Upper lobe of right lung (tissue), 1 donor: Measurements from ENCODE around the gene FJX1. TPM values are rescaled to one million over a fixed set of nuclear protein-coding genes. Genes with fewer than 3 reads are reported as not detected.
A peak's percentile ranks its signal among the peaks of the same experiment; 100 is the strongest.

Experiments used
- ATAC-seq: fragments of 200-7000 bp; cut with Tn5 transposase; one replicate; pipeline ENCODE4 v1.9.1; 2020; ENCODE audit warnings: mild to moderate bottlenecking, moderate library complexity
- DNase-seq: peaks from one replicate; pipeline ENCODE4 v3.0.0-alpha.2; 2020
- H3K27ac ChIP-seq: fragments of 200-600 bp; one replicate; pipeline ENCODE4 v1.8.0; 2022
- H3K27me3 ChIP-seq: fragments of 200-600 bp; one replicate; pipeline ENCODE4 v1.8.0; 2022; ENCODE audit warnings: mild to moderate bottlenecking
- H3K36me3 ChIP-seq: fragments of 200-600 bp; one replicate; pipeline ENCODE4 v1.8.0; 2022
- H3K4me1 ChIP-seq: fragments of 200-600 bp; one replicate; pipeline ENCODE4 v1.8.0; 2022
- H3K4me3 ChIP-seq: fragments of 200-600 bp; one replicate; pipeline ENCODE4 v1.8.0; 2022; ENCODE audit warnings: mild to moderate bottlenecking
- H3K9me3 ChIP-seq: fragments of 200-600 bp; one replicate; pipeline ENCODE4 v1.8.0; 2022
- intact Hi-C: fragments of 100-400 bp; cut with DNase I; formaldehyde crosslinking; loops from one replicate; pipeline ENCODE4 v1.11.0; 2022
- total RNA-seq: library from RNA; stranded (reverse); fragmentation: NEBNext Ultra II Directional; extraction: Animal tissue kit (Norgen Biotek cat#: 25700); gene quantifications from one replicate; pipeline ENCODE4 v1.2.1, GENCODE V29; 2021
- TF ChIP-seq, protein P1 (sequence below): fragments of 200-600 bp; IDR thresholded peaks from one replicate; pipeline ENCODE4 v1.8.0; 2022; ENCODE audit warnings: antibody characterized with exemption
- donor health status: DM: no; HTN: yes; CAD: no; lungs with severe emphysema.

The FJX1 gene
- total RNA-seq, 1 donor from 2014 or later = 5.9 TPM

GRCh38 chr11:35619855-35620640 lies 1.8 kb downstream of the FJX1 start:
- Histone ChIP-seq H3K4me3 (peak overlapping the region; percentile 59), H3K9me3 (no peaks in the 10 kb centered on the region), H3K36me3 (no peaks in the 10 kb centered on the region), H3K27ac (no peak overlapping the region), H3K27me3 (peaks cover 35% of the 10 kb centered on the region), H3K4me1 (peaks cover 19% of the 10 kb centered on the region)
- DNase-seq (no peak), ATAC-seq (no peak)
- intact Hi-C loops = loop anchor here (5.0 to 10.0 kb wide), 2 partner anchors 185 to 647 kb away; no protein-coding TSS in a partner anchor
- TF ChIP-seq, protein P1, sequence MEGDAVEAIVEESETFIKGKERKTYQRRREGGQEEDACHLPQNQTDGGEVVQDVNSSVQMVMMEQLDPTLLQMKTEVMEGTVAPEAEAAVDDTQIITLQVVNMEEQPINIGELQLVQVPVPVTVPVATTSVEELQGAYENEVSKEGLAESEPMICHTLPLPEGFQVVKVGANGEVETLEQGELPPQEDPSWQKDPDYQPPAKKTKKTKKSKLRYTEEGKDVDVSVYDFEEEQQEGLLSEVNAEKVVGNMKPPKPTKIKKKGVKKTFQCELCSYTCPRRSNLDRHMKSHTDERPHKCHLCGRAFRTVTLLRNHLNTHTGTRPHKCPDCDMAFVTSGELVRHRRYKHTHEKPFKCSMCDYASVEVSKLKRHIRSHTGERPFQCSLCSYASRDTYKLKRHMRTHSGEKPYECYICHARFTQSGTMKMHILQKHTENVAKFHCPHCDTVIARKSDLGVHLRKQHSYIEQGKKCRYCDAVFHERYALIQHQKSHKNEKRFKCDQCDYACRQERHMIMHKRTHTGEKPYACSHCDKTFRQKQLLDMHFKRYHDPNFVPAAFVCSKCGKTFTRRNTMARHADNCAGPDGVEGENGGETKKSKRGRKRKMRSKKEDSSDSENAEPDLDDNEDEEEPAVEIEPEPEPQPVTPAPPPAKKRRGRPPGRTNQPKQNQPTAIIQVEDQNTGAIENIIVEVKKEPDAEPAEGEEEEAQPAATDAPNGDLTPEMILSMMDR = no peak

- ATAC-seq (no peak), DNase-seq (no peak)
- Histone ChIP-seq H3K27ac (no peak overlapping the region), H3K9me3 (no peaks in the 10 kb centered on the region), H3K4me3 (no peak overlapping the region), H3K4me1 (peaks cover 19% of the 10 kb centered on the region), H3K27me3 (peaks cover 35% of the 10 kb centered on the region), H3K36me3 (no peaks in the 10 kb centered on the region)
- TF ChIP-seq, protein P1 = no peak
- intact Hi-C loops = no loop called here
Observed at GRCh38 chr11:35620795-35621194, 2.5 kb downstream of the FJX1 start.

DNA sequence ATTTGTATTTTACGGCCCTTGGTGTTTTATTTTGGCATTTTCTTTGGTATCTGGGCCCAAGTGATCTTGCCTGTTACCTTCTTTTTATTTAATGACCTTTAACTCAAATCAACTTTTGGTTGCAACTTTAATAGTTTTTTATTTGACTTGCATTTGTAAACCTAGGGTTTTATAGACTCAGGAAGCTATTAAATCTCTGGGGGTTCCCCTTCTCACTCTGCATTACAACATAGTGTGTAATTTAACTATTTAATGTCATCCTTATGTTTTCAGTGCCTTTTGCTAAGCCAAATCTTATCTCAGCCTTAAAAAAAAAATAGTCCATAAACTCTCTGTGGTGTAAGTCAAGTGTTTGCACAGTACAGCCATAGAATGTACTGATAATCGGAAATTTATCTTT lies 3.4 kb downstream of the FJX1 start:
- ATAC-seq (no peak), DNase-seq (no peak)
- peaks cover 19% of the 10 kb centered on the region for H3K4me1 ChIP-seq
- TF ChIP-seq, protein P1 = no peak
- no peak overlapping the region for H3K27ac ChIP-seq
- H3K4me3 ChIP-seq = no peak overlapping the region
- H3K9me3 ChIP-seq = no peaks in the 10 kb centered on the region
- intact Hi-C loops = no loop called here
- H3K27me3 ChIP-seq = peaks cover 35% of the 10 kb centered on the region
- H3K36me3 ChIP-seq = no peaks in the 10 kb centered on the region

DNA sequence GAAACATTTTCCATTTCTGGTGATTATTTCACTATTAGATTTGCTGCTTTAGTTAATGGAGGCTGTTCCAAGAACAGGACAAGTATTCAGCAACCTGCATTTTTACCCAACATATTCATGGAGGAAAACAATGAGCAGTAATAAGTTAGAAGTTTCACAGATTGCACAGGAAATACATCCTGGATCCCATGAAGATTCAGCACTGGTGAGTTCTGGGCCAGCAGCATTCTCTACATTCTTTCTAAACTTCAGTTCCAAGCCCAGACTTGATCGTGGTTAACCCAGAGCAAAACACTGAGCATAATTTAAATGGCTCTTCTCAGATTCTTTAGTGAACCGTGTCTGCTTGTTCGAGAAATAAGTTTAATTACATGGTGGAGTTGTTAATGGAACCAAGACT lies 3.8 kb downstream of the FJX1 start:
- Histone ChIP-seq H3K36me3 (no peaks in the 10 kb centered on the region), H3K9me3 (no peaks in the 10 kb centered on the region), H3K27ac (no peak overlapping the region), H3K27me3 (peaks cover 35% of the 10 kb centered on the region), H3K4me3 (no peak overlapping the region), H3K4me1 (peaks cover 19% of the 10 kb centered on the region)
- no peak for DNase-seq
- intact Hi-C loops = no loop called here
- no peak for ATAC-seq
- TF ChIP-seq, protein P1 = no peak

DNA sequence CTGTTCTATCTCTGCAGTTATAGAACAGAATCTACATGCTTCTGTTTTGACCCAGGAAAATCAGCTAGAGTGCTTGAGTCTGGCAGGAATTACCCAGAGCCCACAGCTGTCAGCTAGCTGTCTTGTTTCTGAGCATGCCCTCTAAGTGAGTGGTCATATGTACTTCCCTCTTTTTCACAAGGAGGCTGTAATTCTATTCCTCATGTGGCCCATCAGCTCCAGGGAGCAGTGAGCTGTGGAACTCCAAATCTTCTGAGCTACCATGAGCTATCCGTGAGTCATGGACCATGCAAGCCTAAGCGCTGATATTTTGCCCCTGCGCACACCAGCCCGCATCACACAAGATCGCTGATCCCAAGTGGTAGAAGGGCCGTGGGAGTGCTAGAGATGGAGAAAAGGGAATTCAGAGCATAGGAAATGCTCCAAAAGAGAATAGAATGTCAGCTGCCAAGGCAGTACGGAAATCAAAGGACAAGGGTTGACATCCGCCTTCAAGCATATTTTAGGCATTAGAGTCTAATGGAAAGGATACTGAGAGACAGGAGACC lies 5.4 kb downstream of the FJX1 start:
- intact Hi-C loops = no loop called here
- Histone ChIP-seq H3K36me3 (no peaks in the 10 kb centered on the region), H3K27ac (no peak overlapping the region), H3K4me3 (no peak overlapping the region), H3K4me1 (peaks cover 19% of the 10 kb centered on the region), H3K27me3 (peaks cover 35% of the 10 kb centered on the region), H3K9me3 (no peaks in the 10 kb centered on the region)
- ATAC-seq = no peak
- TF ChIP-seq, protein P1 = no peak
- DNase-seq = no peak
